Bronchial epithelial cell (primary cell): ENCODE data around the gene GTF2F1. TPM values are rescaled to one million over a fixed set of nuclear protein-coding genes. Genes with fewer than 3 reads are reported as not detected.
A peak's percentile ranks its signal among the peaks of the same experiment; 100 is the strongest.

Experiments used
- DNase-seq: peaks from one replicate; pipeline ENCODE4 v3.0.0-alpha.2; 2010; ENCODE audit warnings: low read depth
- FAIRE-seq: peaks from 2 replicates; lab custom pipeline; 2011; peaks lifted over from hg19 to GRCh38; lab: Jason Lieb, UNC
- H3K27me3 ChIP-seq: 2 replicates; pipeline ENCODE4 v1.5.1; 2011; ENCODE audit warnings: low read length; ENCODE audit not compliant: control insufficient read depth, insufficient read depth
- H3K36me3 ChIP-seq: 2 replicates; pipeline ENCODE4 v1.5.1; 2011; ENCODE audit warnings: low read length; ENCODE audit not compliant: control insufficient read depth, insufficient read depth
- H3K4me3 ChIP-seq: 2 replicates; pipeline ENCODE4 v1.5.1; 2011; ENCODE audit warnings: mild to moderate bottlenecking, low read depth, low read length, control low read depth
- total RNA-seq: library from RNA; depleted of rRNA; stranded (reverse); fragments of >200 nt; gene quantifications from 2 replicates; pipeline ENCODE4 v1.2.1, GENCODE V29; 2014
- TF ChIP-seq, protein P1 (sequence below): IDR thresholded peaks from 2 replicates; pipeline ENCODE4 v1.5.1; 2011; ENCODE audit warnings: mild to moderate bottlenecking, moderate library complexity, low read length, control low read depth, inconsistent platforms; ENCODE audit not compliant: insufficient read depth, severe bottlenecking

The GTF2F1 gene
- total RNA-seq, 1 donor from 2014 or later, result 52.7 TPM

DNA sequence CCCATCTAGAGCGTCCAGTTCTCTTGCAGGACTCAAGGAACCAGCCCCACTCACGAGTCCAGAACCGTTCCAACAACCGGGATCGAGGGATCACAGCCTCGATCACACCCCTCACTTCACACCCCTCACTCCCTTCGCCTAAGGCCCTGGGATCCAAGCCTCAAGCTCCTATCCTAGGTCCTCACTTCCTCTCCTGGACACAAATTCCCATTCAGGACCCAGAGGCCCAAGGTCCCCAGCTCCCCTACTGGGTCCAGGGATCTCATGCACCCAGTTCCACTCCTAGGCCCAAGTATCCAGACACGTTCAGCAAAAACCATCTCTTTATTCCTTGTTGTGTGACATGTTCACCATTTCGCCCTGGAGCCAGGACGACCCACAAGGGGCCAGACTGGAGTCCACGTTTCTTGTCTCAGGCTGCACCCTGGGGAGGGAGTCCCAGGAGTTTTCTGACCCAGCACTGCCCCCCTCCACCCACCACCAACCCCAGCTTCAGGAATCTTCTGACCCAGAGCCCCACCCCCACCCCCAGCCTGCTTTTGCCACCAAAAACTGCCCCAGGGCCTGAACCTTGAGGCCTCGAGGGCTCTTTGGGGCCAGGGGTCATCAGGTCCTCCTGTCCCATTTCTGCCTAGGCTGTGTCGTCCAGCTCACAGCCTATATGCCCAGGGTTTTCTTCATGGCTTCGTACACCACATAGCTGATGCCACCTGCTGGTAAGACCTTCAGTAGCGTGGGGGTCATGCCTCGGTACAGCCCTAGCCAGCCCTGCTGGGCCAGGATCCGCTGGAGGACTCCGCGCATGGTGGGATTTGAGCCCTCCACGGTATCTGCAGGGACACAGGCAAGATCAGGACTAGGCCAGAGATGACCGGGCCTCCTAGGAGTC, 33.0 kb upstream of the GTF2F1 start:
- FAIRE-seq (no peak), DNase-seq (no peak)
- peaks cover 7% of the 10 kb centered on the region for H3K36me3 ChIP-seq
- peak overlapping the region; percentile 26 for H3K4me3 ChIP-seq
- H3K27me3 ChIP-seq, result no peaks in the 10 kb centered on the region
- TF ChIP-seq, protein P1, sequence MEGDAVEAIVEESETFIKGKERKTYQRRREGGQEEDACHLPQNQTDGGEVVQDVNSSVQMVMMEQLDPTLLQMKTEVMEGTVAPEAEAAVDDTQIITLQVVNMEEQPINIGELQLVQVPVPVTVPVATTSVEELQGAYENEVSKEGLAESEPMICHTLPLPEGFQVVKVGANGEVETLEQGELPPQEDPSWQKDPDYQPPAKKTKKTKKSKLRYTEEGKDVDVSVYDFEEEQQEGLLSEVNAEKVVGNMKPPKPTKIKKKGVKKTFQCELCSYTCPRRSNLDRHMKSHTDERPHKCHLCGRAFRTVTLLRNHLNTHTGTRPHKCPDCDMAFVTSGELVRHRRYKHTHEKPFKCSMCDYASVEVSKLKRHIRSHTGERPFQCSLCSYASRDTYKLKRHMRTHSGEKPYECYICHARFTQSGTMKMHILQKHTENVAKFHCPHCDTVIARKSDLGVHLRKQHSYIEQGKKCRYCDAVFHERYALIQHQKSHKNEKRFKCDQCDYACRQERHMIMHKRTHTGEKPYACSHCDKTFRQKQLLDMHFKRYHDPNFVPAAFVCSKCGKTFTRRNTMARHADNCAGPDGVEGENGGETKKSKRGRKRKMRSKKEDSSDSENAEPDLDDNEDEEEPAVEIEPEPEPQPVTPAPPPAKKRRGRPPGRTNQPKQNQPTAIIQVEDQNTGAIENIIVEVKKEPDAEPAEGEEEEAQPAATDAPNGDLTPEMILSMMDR, result peak; percentile 19

DNA sequence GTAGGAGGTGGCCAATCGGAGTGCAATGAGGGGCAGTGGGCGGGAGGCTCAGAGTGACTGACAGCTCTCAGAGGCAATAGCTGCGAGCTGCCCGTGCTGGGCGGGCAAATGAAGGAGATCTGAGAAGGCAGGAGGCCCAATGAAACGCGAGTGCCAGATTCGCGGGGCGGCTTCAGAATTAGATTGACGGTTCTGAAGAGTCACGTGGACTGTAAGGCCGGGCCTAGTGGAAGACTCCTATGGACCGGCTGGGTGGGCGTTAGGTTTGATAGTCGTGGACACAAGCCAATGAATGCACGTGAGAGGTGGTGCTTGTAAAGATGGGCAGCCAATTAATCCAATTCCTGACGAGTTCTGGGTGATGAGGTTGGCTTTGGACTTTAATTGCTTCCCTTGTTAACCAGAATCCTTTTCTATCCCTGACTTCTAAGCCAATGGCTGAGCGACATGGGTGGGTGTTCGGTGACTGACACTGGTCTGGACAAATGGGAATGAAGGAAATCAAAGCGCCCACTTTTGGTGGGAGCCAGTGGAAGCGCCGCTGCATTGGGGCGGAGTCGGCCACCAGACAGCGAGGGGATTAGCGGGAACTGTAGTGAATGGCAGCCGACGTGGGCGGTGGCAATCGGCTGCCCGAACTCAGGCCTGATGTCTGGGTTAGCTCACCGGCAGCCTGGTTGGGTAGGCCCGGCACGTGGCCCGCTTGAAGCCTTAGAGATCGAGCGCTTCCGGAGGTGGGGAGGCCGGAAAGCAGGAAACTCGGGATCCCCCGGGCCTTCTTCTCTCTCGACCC, 32.2 kb upstream of the GTF2F1 start:
- Histone ChIP-seq H3K27me3 (no peaks in the 10 kb centered on the region), H3K36me3 (peaks cover 13% of the 10 kb centered on the region), H3K4me3 (peak overlapping the region; percentile 66)
- DNase-seq, result peak; percentile 100
- TF ChIP-seq, protein P1, result no peak
- FAIRE-seq, result peak; percentile 100

DNA sequence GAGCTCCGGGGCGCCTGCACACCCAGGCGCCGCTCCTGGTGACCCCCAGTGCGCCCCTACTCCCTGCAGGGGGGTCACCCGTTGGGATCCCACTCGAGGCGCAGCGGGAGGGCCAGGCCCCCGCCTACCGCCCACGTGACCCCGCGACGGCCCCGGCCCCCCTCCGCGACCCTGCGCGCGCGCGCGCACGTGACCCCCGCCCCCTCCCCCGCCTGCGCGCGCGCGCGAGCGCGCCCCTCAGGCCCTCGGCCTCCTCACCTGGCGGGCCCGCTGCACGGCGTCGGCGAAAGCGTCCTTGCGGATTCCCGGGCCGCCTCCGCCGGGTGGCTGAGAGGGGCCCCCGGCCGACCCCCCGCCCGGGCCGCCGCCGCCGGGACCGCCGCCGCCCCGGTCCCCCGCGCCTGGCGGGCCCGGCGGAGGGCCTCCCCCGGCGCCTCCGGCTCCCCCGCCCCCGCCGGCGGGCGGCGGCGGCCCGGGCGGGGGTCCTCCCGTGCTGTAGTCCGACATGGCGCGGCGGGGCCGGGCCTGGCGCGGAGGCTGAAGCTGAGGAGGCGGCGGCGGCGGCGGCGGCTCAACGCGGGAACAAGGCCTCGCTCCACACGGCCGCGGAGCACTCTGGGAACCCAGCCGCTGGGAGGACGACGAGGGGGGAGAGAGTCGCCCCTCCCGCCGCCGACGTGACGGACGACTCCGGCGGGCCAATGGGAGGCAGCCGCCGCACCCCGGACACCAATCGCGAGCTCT, 31.4 kb upstream of the GTF2F1 start, which contains the start of gene KHSRP:
TSS of gene KHSRP (minus strand) at position 617 of the 744 bp plus-strand sequence. CDS start at position 507, 110 bp downstream.
- Histone ChIP-seq H3K36me3 (peaks cover 18% of the 10 kb centered on the region), H3K4me3 (peak within 1 kb of the TSS; percentile 66), H3K27me3 (no peaks in the 10 kb centered on the region)
- no peak for FAIRE-seq
- no peak for DNase-seq
- TF ChIP-seq, protein P1, result no peak

DNA sequence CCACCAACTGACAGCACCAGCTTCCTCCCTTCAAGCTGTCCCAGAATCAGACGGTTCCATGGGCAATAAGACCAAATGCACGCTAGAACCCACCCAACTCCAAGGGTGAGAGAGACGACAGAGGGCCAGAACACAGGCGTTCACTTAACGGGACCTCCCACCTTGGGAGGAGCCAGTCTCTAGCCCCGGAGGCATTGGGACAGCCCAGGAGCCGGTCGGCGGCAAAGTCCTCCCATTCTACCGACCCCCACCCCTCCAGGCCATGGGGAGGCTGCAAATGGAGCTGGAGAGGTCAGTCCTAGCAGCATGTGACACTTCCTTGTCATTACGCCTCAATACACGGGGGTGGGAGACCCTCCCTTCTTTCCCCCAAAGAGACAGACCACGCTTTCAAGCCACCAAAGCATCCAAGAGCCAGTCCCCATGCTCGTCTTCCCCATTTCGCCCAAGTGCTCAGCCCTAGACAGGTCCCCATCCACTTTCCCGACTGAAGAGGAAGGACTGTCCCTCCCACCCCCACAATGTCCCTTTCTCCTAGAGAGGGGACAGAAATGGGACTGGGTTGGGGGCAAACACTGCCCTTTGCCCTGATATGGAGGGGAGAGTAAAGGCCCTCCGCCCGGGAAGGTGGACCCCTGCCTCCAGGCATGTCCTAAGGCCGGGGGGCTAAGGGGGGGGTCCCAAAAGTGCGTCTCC, 30.7 kb upstream of the GTF2F1 start:
- DNase-seq (peak; percentile 33), FAIRE-seq (no peak)
- H3K4me3 ChIP-seq, result peak overlapping the region; percentile 66
- H3K36me3 ChIP-seq, result peaks cover 22% of the 10 kb centered on the region
- no peaks in the 10 kb centered on the region for H3K27me3 ChIP-seq
- TF ChIP-seq, protein P1, result no peak
